Neural cell (in vitro differentiated cells): ENCODE results near the gene COQ9. TPM values are rescaled to one million over a fixed set of nuclear protein-coding genes. Genes with fewer than 3 reads are reported as not detected.
A peak's percentile ranks its signal among the peaks of the same experiment; 100 is the strongest.

Experiments
- H2AFZ ChIP-seq: fragments of 200-600, 300-800 bp; sonication (generic), shearing (Covaris generic); 2 replicates; pipeline ENCODE4 v1.6.0; 2014; ENCODE audit warnings: low read depth, mild to moderate bottlenecking, antibody characterized with exemption, low read length, moderate library complexity
- H3F3A ChIP-seq: fragments of 200-600 bp; shearing (Covaris generic); 2 replicates; pipeline ENCODE4 v1.6.1; 2016; ENCODE audit warnings: mild to moderate bottlenecking, moderate library complexity, mixed read lengths, antibody characterized with exemption, low read length; ENCODE audit not compliant: insufficient read depth, poor library complexity, severe bottlenecking
- H3K27ac ChIP-seq: fragments of 200-600, 300-800 bp; sonication (generic), shearing (Covaris generic); 2 replicates; pipeline ENCODE4 v1.5.1; 2014; ENCODE audit warnings: mild to moderate bottlenecking, low read length, moderate library complexity
- H3K27me3 ChIP-seq: fragments of 300-800, 200-600 bp; sonication (generic), shearing (Covaris generic); 2 replicates; pipeline ENCODE4 v1.6.0; 2014; ENCODE audit warnings: mild to moderate bottlenecking, low read depth, low read length, moderate library complexity; ENCODE audit not compliant: insufficient read depth
- H3K36me3 ChIP-seq: fragments of 300-800, 200-600 bp; sonication (generic), shearing (Covaris generic); 2 replicates; pipeline ENCODE4 v1.5.1; 2014; ENCODE audit warnings: mild to moderate bottlenecking, antibody characterized with exemption, low read length, moderate library complexity; ENCODE audit not compliant: insufficient read depth
- H3K4me2 ChIP-seq: fragments of 300-800, 200-600 bp; sonication (generic), shearing (Covaris generic); 2 replicates; pipeline ENCODE4 v1.6.0; 2014; ENCODE audit warnings: mild to moderate bottlenecking, low read length
- H3K4me3 ChIP-seq: fragments of 300-800, 200-600 bp; sonication (generic), shearing (Covaris generic); 2 replicates; pipeline ENCODE4 v1.5.1; 2014; ENCODE audit warnings: mild to moderate bottlenecking, low read length, moderate library complexity
- H3K79me2 ChIP-seq: fragments of 200-600 bp; shearing (Covaris generic); replicated peaks from 2 replicates; pipeline ENCODE4 v1.6.0; 2014; ENCODE audit warnings: mild to moderate bottlenecking, low read length, moderate library complexity; ENCODE audit not compliant: insufficient read depth
- H3K9ac ChIP-seq: fragments of 300-800, 200-600 bp; sonication (generic), shearing (Covaris generic); 2 replicates; pipeline ENCODE4 v1.6.1; 2016; ENCODE audit warnings: mild to moderate bottlenecking, low read length, mixed read lengths
- H3K9me2 ChIP-seq: fragments of 200-600 bp; shearing (Covaris generic); 2 replicates; pipeline ENCODE4 v1.6.1; 2016; ENCODE audit warnings: mild to moderate bottlenecking, low read length, mixed read lengths; ENCODE audit not compliant: insufficient read depth
- H3K9me3 ChIP-seq: fragments of 200-600, 300-800 bp; sonication (generic), shearing (Covaris generic); 2 replicates; pipeline ENCODE4 v1.6.1; 2016; ENCODE audit warnings: mild to moderate bottlenecking, mixed run types, low read length, moderate library complexity, mixed read lengths
- H4K20me1 ChIP-seq: fragments of 200-600 bp; shearing (Covaris generic); 2 replicates; pipeline ENCODE4 v1.6.1; 2016; ENCODE audit warnings: mild to moderate bottlenecking, mixed run types; ENCODE audit not compliant: insufficient read depth
- CTCF ChIP-seq: fragments of 450-650 bp; IDR thresholded peaks from 2 replicates; pipeline ENCODE4 v1.5.1; 2014; ENCODE audit warnings: antibody characterized with exemption, mild to moderate bottlenecking, moderate library complexity; ENCODE audit not compliant: poor library complexity, severe bottlenecking
- EP300 ChIP-seq: fragments of 450-650 bp; conservative IDR thresholded peaks from 2 replicates; pipeline ENCODE4 v1.6.1; 2014; ENCODE audit warnings: antibody characterized with exemption, mild to moderate bottlenecking, moderate library complexity; ENCODE audit not compliant: poor library complexity, severe bottlenecking
- EZH2 ChIP-seq: fragments of 200-600, 300-800 bp; shearing (Covaris generic), sonication (generic); IDR thresholded peaks from 2 replicates; pipeline ENCODE4 v1.6.1; 2014; ENCODE audit warnings: antibody characterized with exemption, low read length, borderline replicate concordance, mild to moderate bottlenecking; ENCODE audit not compliant: insufficient read depth, poor library complexity, severe bottlenecking
- MXI1 ChIP-seq: fragments of 450-650 bp; conservative IDR thresholded peaks from 2 replicates; pipeline ENCODE4 v1.6.1; 2014; ENCODE audit warnings: antibody characterized with exemption, mild to moderate bottlenecking; ENCODE audit not compliant: poor library complexity, severe bottlenecking
- POLR2AphosphoS5 ChIP-seq: IDR thresholded peaks from 2 replicates; pipeline ENCODE4 v1.6.1; 2012
- RAD21 ChIP-seq: fragments of 450-650 bp; conservative IDR thresholded peaks from 2 replicates; pipeline ENCODE4 v1.6.1; 2014; ENCODE audit warnings: antibody characterized with exemption, mild to moderate bottlenecking, moderate library complexity
- REST ChIP-seq: IDR thresholded peaks from 2 replicates; pipeline ENCODE4 v1.6.1; 2012; ENCODE audit warnings: borderline replicate concordance
- SMC3 ChIP-seq: fragments of 450-650 bp; conservative IDR thresholded peaks from 2 replicates; pipeline ENCODE4 v1.6.1; 2014; ENCODE audit warnings: antibody characterized with exemption, mild to moderate bottlenecking, moderate library complexity; ENCODE audit not compliant: poor library complexity
- TAF1 ChIP-seq: IDR thresholded peaks from 2 replicates; pipeline ENCODE4 v1.6.1; 2012; ENCODE audit warnings: low read depth
- polyA plus RNA-seq: library from polyadenylated mRNA; depleted of rRNA; stranded (reverse); fragments of >200 nt; gene quantifications from 2 replicates; pipeline ENCODE4 v1.2.3, GENCODE V29; 2014

Gene COQ9
- polyA plus RNA-seq, 1 donor from 2014 or later: 78.7 TPM

GRCh38 chr16:57446531-57447185 lies 621 bp upstream of the COQ9 start:
- no peaks in the 10 kb centered on the region for H3K36me3 ChIP-seq
- peak overlapping the region; percentile 90 for H3K27ac ChIP-seq
- no peaks in the 10 kb centered on the region for H3K27me3 ChIP-seq
- H3K4me3 ChIP-seq: peak overlapping the region; percentile 97
- no peaks in the 10 kb centered on the region for H3K9me3 ChIP-seq
- H3K4me2 ChIP-seq: peak overlapping the region; percentile 79
- TF ChIP-seq TAF1 (no peak), REST (no peak), MXI1 (no peak), CTCF (no peak), EZH2 (no peak), SMC3 (no peak), POLR2AphosphoS5 (no peak), EP300 (no peak), RAD21 (no peak)
- no peaks in the 10 kb centered on the region for H3F3A ChIP-seq
- peaks cover 26% of the 10 kb centered on the region for H3K79me2 ChIP-seq
- peak overlapping the region; percentile 97 for H3K9ac ChIP-seq
- peak overlapping the region; percentile 88 for H2AFZ ChIP-seq
- no peaks in the 10 kb centered on the region for H4K20me1 ChIP-seq
- H3K9me2 ChIP-seq: no peaks in the 10 kb centered on the region

GRCh38 chr16:57452021-57452420 lies 4.7 kb downstream of the COQ9 start:
- H2AFZ ChIP-seq: no peak overlapping the region
- H3K9ac ChIP-seq: no peak overlapping the region
- H3K4me2 ChIP-seq: no peak overlapping the region
- no peaks in the 10 kb centered on the region for H3F3A ChIP-seq
- H3K9me3 ChIP-seq: no peaks in the 10 kb centered on the region
- H3K79me2 ChIP-seq: peaks cover 8% of the 10 kb centered on the region
- no peak overlapping the region for H3K27ac ChIP-seq
- no peaks in the 10 kb centered on the region for H4K20me1 ChIP-seq
- peaks cover 19% of the 10 kb centered on the region for H3K36me3 ChIP-seq
- H3K4me3 ChIP-seq: no peak overlapping the region
- TF ChIP-seq POLR2AphosphoS5 (no peak), EP300 (no peak), REST (no peak), CTCF (no peak), TAF1 (no peak), MXI1 (no peak), EZH2 (no peak), RAD21 (no peak), SMC3 (no peak)
- no peaks in the 10 kb centered on the region for H3K27me3 ChIP-seq
- no peaks in the 10 kb centered on the region for H3K9me2 ChIP-seq
